ENCODE data around the gene LRMDA. TPM values are rescaled to one million over a fixed set of nuclear protein-coding genes. Genes with fewer than 3 reads are reported as not detected.

LRMDA gene
- total and polyA plus RNA-seq, 2 of the 4 experiments (the other 2 are of a cell fraction), result 0.07 TPM; not detected in 1

- Histone ChIP-seq H2BK15ac (ENCODE audit: low read depth, low read length) (no peak overlapping the region; the same call in 2 of the 3 replicates), H3K9ac (ENCODE audit: low read depth, low read length) (no peak overlapping the region), H3K79me1 (ENCODE audit: low read depth in 1 of 2, low read length in 2 of 2) (no peaks in the 10 kb centered on the region), H2BK20ac (ENCODE audit: low read depth, low read length) (no peak overlapping the region), H3K14ac (replicated peaks; ENCODE audit: low read depth, low read length) (no peak overlapping the region), H3K56ac (ENCODE audit: extremely low read depth, insufficient read depth, low read length) (no peak overlapping the region), H2AFZ (replicated peaks; ENCODE audit: low read length, poor library complexity) (no peak overlapping the region), H3K4me2 (ENCODE audit: low read depth, low read length) (no peak overlapping the region), H2AK5ac (ENCODE audit: low read depth, low read length) (no peak overlapping the region), H3K23ac (ENCODE audit: low read depth, low read length) (no peak overlapping the region), H4K5ac (ENCODE audit: low read depth, low read length) (no peak overlapping the region), H3K4ac (ENCODE audit: low read depth, low read length) (no peak overlapping the region), H4K8ac (ENCODE audit: low read depth in 2 of 2, low read length in 2 of 2) (no peak overlapping the region), H3K18ac (ENCODE audit: low read depth, low read length) (no peak overlapping the region), H3K27ac (ENCODE audit: insufficient read depth, low read length) (no peak overlapping the region), H3K9me1 (ENCODE audit: insufficient read depth, low read length) (no peaks in the 10 kb centered on the region), H4K20me1 (ENCODE audit: insufficient read depth, low read length) (no peaks in the 10 kb centered on the region), H3K27me3 (ENCODE audit: control insufficient read depth, insufficient read depth, low read length) (no peaks in the 10 kb centered on the region), H3K36me3 (ENCODE audit: control insufficient read depth, insufficient read depth, low read length) (no peaks in the 10 kb centered on the region), H4K91ac (ENCODE audit: insufficient read depth, low read depth, low read length) (no peak overlapping the region), H3K9me3 (ENCODE audit: control insufficient read depth, insufficient read depth, low read length) (peaks cover 3% of the 10 kb centered on the region; the same call in 1 of the 2 replicates), H2AK9ac (replicated peaks; ENCODE audit: low read depth, low read length, poor library complexity) (no peak overlapping the region), H3K4me3 (ENCODE audit: insufficient read depth, low read depth, low read length) (no peak overlapping the region), H3K4me1 (ENCODE audit: control insufficient read depth, insufficient read depth, low read length) (no peaks in the 10 kb centered on the region), H2BK5ac (ENCODE audit: low read depth, low read length, poor library complexity, severe bottlenecking) (no peak overlapping the region), H2BK120ac (ENCODE audit: low read depth, low read length) (no peak overlapping the region)
- no peak for DNase-seq
- BruUV-seq (replicated peaks), result no TSS peak
- in situ Hi-C loops (cut with MboI; ENCODE audit: low sequenced_read_pairs), result no loop called here
- TF ChIP-seq CTCF (conservative IDR thresholded peaks at IDR 0.05; ENCODE audit: low read depth, low read length), result no peak
- TF ChIP-seq POLR2A (IDR thresholded peaks at IDR 0.05; ENCODE audit: low read depth, low read length), result no peak
- TF ChIP-seq CHD1 (IDR thresholded peaks at IDR 0.05; ENCODE audit: low read depth, low read length), result no peak
- no peak for TF ChIP-seq MAFK (IDR thresholded peaks at IDR 0.05; ENCODE audit: low read depth, low read length)
- POLR2A ChIA-PET (ENCODE audit: unreplicated experiment), result no interaction called here
- dilution Hi-C loops (cut with HindIII; ENCODE audit: low sequenced_read_pairs, unreplicated experiment), result no loop called here
- no peak for ATAC-seq (ENCODE audit: low read depth)
- intact Hi-C loops (cut with micrococcal nuclease), result no loop called here
- CTCF ChIA-PET, result interaction anchor here (0.6 kb wide), 1 partner anchor 421 kb away, joined by 3 read pairs; no protein-coding TSS in a partner anchor
- 90% methylated on average over 2 of the region's 5 CpGs; no CpG with 5 or more reads in 1 of the 2 experiments for WGBS, 2 experiments (ENCODE audit: extremely low coverage in 2 of 2, insufficient read length in 1 of 2)
Observed at GRCh38 chr10:76270464-76270863, 839.0 kb downstream of the LRMDA start.

Data from IMR-90 (cell line).